K562 (cell line): Measurements from ENCODE around the gene AGA. TPM values are rescaled to one million over a fixed set of nuclear protein-coding genes. Genes with fewer than 3 reads are reported as not detected.

ENCODE experiments used
- ATAC-seq: fragments of 200-7000 bp; cut with Tn5 transposase; 3 replicates; pipeline ENCODE4 v1.9.1; 2020; ENCODE audit warnings: moderate library complexity
- BruUV-seq: library from RNA; stranded (reverse); fragments of 400-500 nt; replicated peaks from 2 replicates; lab custom pipeline; 2021; lab: Mats Ljungman, UMichigan
- CTCF ChIA-PET: fragments of 300-600 bp; formaldehyde crosslinking; extraction: SDS; loops from one replicate; lab custom pipeline; 2021; ENCODE audit warnings: low intra/inter-chr PET ratio; lab: Yijun Ruan, JAX
- POLR2A ChIA-PET: fragments of 300-600, 350-650 bp; sonication (Branson Sonifier 250); formaldehyde crosslinking; extraction: SDS; loops from one replicate; lab custom pipeline; 2021; ENCODE audit warnings: antibody characterized with exemption, inconsistent platforms; lab: Yijun Ruan, JAX
- DNase-seq, 4 experiments: peaks; one replicate each; pipeline versions ENCODE4 v3.0.0 to v3.0.0-alpha.2; 2011 to 2018; ENCODE audit warnings: low spot score in 3 of 4, mixed read lengths in 3 of 4; ENCODE audit errors: extremely low read depth in 1 of 4
- FAIRE-seq: peaks from 2 replicates; lab custom pipeline; 2011; peaks lifted over from hg19 to GRCh38; lab: Jason Lieb, UNC
- H2AFZ ChIP-seq: 2 replicates; pipeline ENCODE4 v1.6.0; 2011; ENCODE audit warnings: low read depth, low read length, control low read depth, inconsistent platforms
- H3K27ac ChIP-seq: fragments of 200-600 bp; 3 replicates; pipeline ENCODE4 v1.8.0; 2011; ENCODE audit warnings: low read depth, mild to moderate bottlenecking, control low read depth, inconsistent platforms, low read length, moderate library complexity, mixed read lengths; ENCODE audit errors: extremely low read depth
- H3K27me3 ChIP-seq, 2 experiments: fragments of 300-600 bp in 1 of 2; 2 replicates in 1 of 2; 3 replicates in 1 of 2; pipeline versions ENCODE4 v1.6.0 to v1.8.0; 2011; ENCODE audit warnings: inconsistent platforms in 2 of 2, low read length in 2 of 2, mild to moderate bottlenecking in 1 of 2, mixed read lengths in 1 of 2, moderate library complexity in 1 of 2; ENCODE audit not compliant: control insufficient read depth in 2 of 2, insufficient read depth in 2 of 2
- H3K36me3 ChIP-seq: fragments of 300-600 bp; 3 replicates; pipeline ENCODE4 v1.8.0; 2011; ENCODE audit warnings: mild to moderate bottlenecking, low read length, inconsistent platforms; ENCODE audit not compliant: control insufficient read depth, insufficient read depth
- H3K4me1 ChIP-seq, 2 experiments: fragments of 200-600 bp in 1 of 2; replicated peaks in 1 of 2; 2 replicates in 1 of 2; 3 replicates in 1 of 2; pipeline versions ENCODE4 v1.5.1 to v1.8.0; 2011; ENCODE audit warnings: inconsistent platforms in 2 of 2, low read length in 2 of 2, mild to moderate bottlenecking in 1 of 2, mixed read lengths in 1 of 2, moderate library complexity in 1 of 2; ENCODE audit not compliant: control insufficient read depth in 2 of 2, insufficient read depth in 2 of 2
- H3K4me2 ChIP-seq: 2 replicates; pipeline ENCODE4 v1.6.1; 2011; ENCODE audit warnings: low read length, control low read depth, inconsistent platforms, mixed read lengths; ENCODE audit not compliant: insufficient read depth
- H3K4me3 ChIP-seq: fragments of 200-600 bp; sonication (generic), shearing (Covaris generic); 2 replicates; pipeline ENCODE4 v1.5.1; 2016; ENCODE audit warnings: control low read depth, inconsistent platforms
- H3K79me2 ChIP-seq: fragments of 200-600 bp; 3 replicates; pipeline ENCODE4 v1.8.0; 2011; ENCODE audit warnings: low read length, inconsistent platforms; ENCODE audit not compliant: control insufficient read depth, insufficient read depth
- H3K9ac ChIP-seq, 2 experiments: 2 replicates each; pipeline versions ENCODE4 v1.6.0 to v1.6.1; 2011; ENCODE audit warnings: low read depth in 2 of 2, low read length in 2 of 2, control low read depth in 1 of 2, inconsistent platforms in 1 of 2, mild to moderate bottlenecking in 1 of 2, mixed read lengths in 1 of 2; ENCODE audit not compliant: insufficient read depth in 1 of 2
- H3K9me1 ChIP-seq: one replicate; pipeline ENCODE4 v1.6.0; 2011; ENCODE audit warnings: inconsistent platforms, mild to moderate bottlenecking, low read length, moderate library complexity; ENCODE audit not compliant: control insufficient read depth, insufficient read depth
- H3K9me3 ChIP-seq: replicated peaks from 2 replicates; pipeline ENCODE4 v1.5.1; 2011; ENCODE audit warnings: low read depth, low read length, inconsistent platforms; ENCODE audit not compliant: control insufficient read depth, insufficient read depth
- H4K20me1 ChIP-seq: replicated peaks from 2 replicates; pipeline ENCODE4 v1.6.1; 2011; ENCODE audit warnings: low read length, inconsistent platforms, mixed read lengths; ENCODE audit not compliant: control insufficient read depth, insufficient read depth
- HDAC8 ChIP-seq: fragments of 450-650 bp; IDR thresholded peaks from 2 replicates; pipeline ENCODE4 v1.6.1; 2016; ENCODE audit warnings: mild to moderate bottlenecking, missing genetic modification characterization, moderate library complexity, missing compliant biosample characterization
- NFATC3 ChIP-seq: fragments of 450-650 bp; IDR thresholded peaks from 2 replicates; pipeline ENCODE4 v1.6.1; 2017; ENCODE audit warnings: mild to moderate bottlenecking
- NFE2L1 ChIP-seq: fragments of 450-650 bp; IDR thresholded peaks from 2 replicates; pipeline ENCODE4 v1.6.1; 2016; ENCODE audit warnings: missing genetic modification characterization, low read depth, mild to moderate bottlenecking, missing compliant biosample characterization, moderate library complexity, borderline replicate concordance
- NFIC ChIP-seq: fragments of 450-650 bp; IDR thresholded peaks from 2 replicates; pipeline ENCODE4 v1.6.1; 2017; ENCODE audit warnings: mild to moderate bottlenecking, inconsistent platforms
- RB1 ChIP-seq: fragments of 450-650 bp; IDR thresholded peaks from 2 replicates; pipeline ENCODE4 v1.6.1; 2017; ENCODE audit warnings: low read depth, mild to moderate bottlenecking
- RBM34 ChIP-seq: fragments of 200-400 bp; formaldehyde crosslinking; IDR thresholded peaks from 2 replicates; pipeline ENCODE4 v1.6.1; 2018; ENCODE audit warnings: low read length, borderline replicate concordance; ENCODE audit not compliant: insufficient read depth
- SAFB2 ChIP-seq: fragments of 200-400 bp; formaldehyde crosslinking; IDR thresholded peaks from 2 replicates; pipeline ENCODE4 v1.6.1; 2018; ENCODE audit warnings: borderline replicate concordance, low read length, low read depth, moderate library complexity; ENCODE audit not compliant: severe bottlenecking
- SIRT6 ChIP-seq: IDR thresholded peaks from one replicate; pipeline ENCODE4 v1.6.1; 2012; ENCODE audit warnings: low read depth, mild to moderate bottlenecking, control low read depth, inconsistent platforms, low read length, moderate library complexity
- SREBF1 ChIP-seq: fragments of 150-350 bp; IDR thresholded peaks from 2 replicates; pipeline ENCODE4 v1.6.1; 2014; ENCODE audit warnings: antibody characterized with exemption, low read depth, low read length, borderline replicate concordance
- STAT5B ChIP-seq: fragments of 250-450 bp; sonication (Bioruptor Pico); IDR thresholded peaks from 2 replicates; pipeline ENCODE4 v1.8.0; 2021; ENCODE audit warnings: mild to moderate bottlenecking, inconsistent platforms
- ZNF407 ChIP-seq: fragments of 450-650 bp; IDR thresholded peaks from 2 replicates; pipeline ENCODE4 v1.6.1; 2016; ENCODE audit warnings: low read depth
- ZNF717 ChIP-seq: fragments of 250-450 bp; sonication (Bioruptor Pico); IDR thresholded peaks from 2 replicates; pipeline ENCODE4 v1.5.0; 2021
- ZNF830 ChIP-seq: fragments of 250-450 bp; sonication (Bioruptor Pico); IDR thresholded peaks from 2 replicates; pipeline ENCODE4 v1.5.0; 2021; ENCODE audit warnings: mild to moderate bottlenecking
- WGBS: fragments of 100-300 bp; shearing (Covaris generic); methylation state at CpG from one replicate; pipeline ENCODE4 v1.1.6; 2016; ENCODE audit warnings: low coverage, mixed read lengths; ENCODE audit not compliant: insufficient coverage; ENCODE audit errors: missing lambda C conversion rate; 5-methylcytosine and 5-hydroxymethylcytosine counted together
- in situ Hi-C: fragments of 300-500 bp; cut with MboI; formaldehyde crosslinking; loops from 4 replicates; pipeline ENCODE4 v1.15.0; 2018; ENCODE audit warnings: inconsistent platforms, mixed read lengths
- intact Hi-C: fragments of 100-400 bp; cut with micrococcal nuclease; formaldehyde crosslinking; loops from 2 replicates; pipeline ENCODE4 v1.14.2; 2022
- polyA plus RNA-seq, 8 experiments: library from polyadenylated mRNA; depleted of rRNA in 4 of 8; stranded (reverse) in 5 of 8; unstranded in 3 of 8; fragments of >200 nt; fragmentation: Nextera tagmentation in 2 of 8; fragmentation: Illumina TruSeq in 1 of 8; extraction: Ambion mirVana in 2 of 8; extraction: Trizol in 1 of 8; gene quantifications; 2 replicates each; pipeline versions ENCODE4 v1.2.1 to v1.2.3, GENCODE V29; 2011 to 2014; ENCODE audit warnings: inconsistent platforms in 1 of 8, missing spikeins in 1 of 8
- total RNA-seq, 7 experiments: library from RNA; depleted of rRNA in 6 of 7; stranded (reverse); fragments of >200 nt in 6 of 7; fragmentation: Illumina TruSeq in 2 of 7; extraction: Trizol in 2 of 7; gene quantifications; 2 replicates each; pipeline versions ENCODE4 v1.2.1 to v1.2.3, GENCODE V29; 2011 to 2021; ENCODE audit warnings: low replicate concordance in 1 of 7
- TF ChIP-seq, protein P1 (sequence below): fragments of 250-450 bp; sonication (Bioruptor Pico); IDR thresholded peaks from 2 replicates; pipeline ENCODE4 v1.5.0; 2021

Gene AGA
- total and polyA plus RNA-seq, 9 of the 15 experiments (the other 6 are each of a cell fraction or from before 2014, with no cell fraction given), result 8.5 to 25.0 (median 12.6) TPM

- TF ChIP-seq RBM34, result no peak
Measured at GRCh38 chr4:177391953-177392352, 50.3 kb downstream of the AGA start (continued).

- Histone ChIP-seq H3K36me3 (no peaks in the 10 kb centered on the region), H3K9me1 (no peaks in the 10 kb centered on the region), H3K9me3 (no peaks in the 10 kb centered on the region), H3K27me3 (peaks cover 4 to 5% of the 10 kb centered on the region in 2 experiments; a peak in 2 of 5 replicates), H2AFZ (no peak overlapping the region), H3K79me2 (no peaks in the 10 kb centered on the region), H3K27ac (no peak overlapping the region), H3K4me2 (no peak overlapping the region), H4K20me1 (no peaks in the 10 kb centered on the region), H3K9ac (no peak overlapping the region), H3K4me1 (no peaks in the 10 kb centered on the region; a peak in 1 of 5 replicates), H3K4me3 (no peak overlapping the region)
- no peak for FAIRE-seq
- TF ChIP-seq, protein P1, sequence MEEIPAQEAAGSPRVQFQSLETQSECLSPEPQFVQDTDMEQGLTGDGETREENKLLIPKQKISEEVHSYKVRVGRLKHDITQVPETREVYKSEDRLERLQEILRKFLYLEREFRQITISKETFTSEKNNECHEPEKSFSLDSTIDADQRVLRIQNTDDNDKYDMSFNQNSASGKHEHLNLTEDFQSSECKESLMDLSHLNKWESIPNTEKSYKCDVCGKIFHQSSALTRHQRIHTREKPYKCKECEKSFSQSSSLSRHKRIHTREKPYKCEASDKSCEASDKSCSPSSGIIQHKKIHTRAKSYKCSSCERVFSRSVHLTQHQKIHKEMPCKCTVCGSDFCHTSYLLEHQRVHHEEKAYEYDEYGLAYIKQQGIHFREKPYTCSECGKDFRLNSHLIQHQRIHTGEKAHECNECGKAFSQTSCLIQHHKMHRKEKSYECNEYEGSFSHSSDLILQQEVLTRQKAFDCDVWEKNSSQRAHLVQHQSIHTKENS (CRISPR knock-in tag), result no peak
- TF ChIP-seq NFIC, result no peak
- TF ChIP-seq STAT5B (CRISPR knock-in tag), result no peak
- TF ChIP-seq HDAC8 (tag), result no peak
- TF ChIP-seq NFE2L1 (tag), result no peak
- no peak for TF ChIP-seq NFATC3
- no peak for TF ChIP-seq ZNF717 (CRISPR knock-in tag)
- TF ChIP-seq SIRT6, result no peak
- no peak for TF ChIP-seq ZNF830 (CRISPR knock-in tag)
- TF ChIP-seq RB1, result no peak
- no peak for TF ChIP-seq SREBF1
- TF ChIP-seq SAFB2, result no peak
- TF ChIP-seq ZNF407, result no peak
- no peak for ATAC-seq
- ChIA-PET CTCF (no interaction called here), POLR2A (no interaction called here)
- intact Hi-C loops, result no loop called here
- in situ Hi-C loops, result no loop called here
- no TSS peak for BruUV-seq
- no peak for DNase-seq
- WGBS, result 0% methylated on average over 3 of the region's 3 CpGs
Measured at GRCh38 chr4:177391287-177391686, 51.0 kb downstream of the AGA start.
